Stimulated activated CD4-positive, alpha-beta T cell treated with anti-CD3 and anti-CD28 coated beads, Interleukin-15, amount 100 ng/mL, for 1 hour (primary cell): ENCODE data around the gene N4BP3.
"Not testable (repeated sequence)": the region's sequence is repeated elsewhere in the genome, so short reads cannot be mapped to it uniquely, and the experiment has no call there.

ENCODE experiments used
- DNase-seq, 2 donors: peaks; one replicate each; pipeline ENCODE4 v3.0.0-alpha.2; 2020; ENCODE audit warnings: low read depth in 1 of 2, low spot score in 1 of 2

The N4BP3 gene, protein sequence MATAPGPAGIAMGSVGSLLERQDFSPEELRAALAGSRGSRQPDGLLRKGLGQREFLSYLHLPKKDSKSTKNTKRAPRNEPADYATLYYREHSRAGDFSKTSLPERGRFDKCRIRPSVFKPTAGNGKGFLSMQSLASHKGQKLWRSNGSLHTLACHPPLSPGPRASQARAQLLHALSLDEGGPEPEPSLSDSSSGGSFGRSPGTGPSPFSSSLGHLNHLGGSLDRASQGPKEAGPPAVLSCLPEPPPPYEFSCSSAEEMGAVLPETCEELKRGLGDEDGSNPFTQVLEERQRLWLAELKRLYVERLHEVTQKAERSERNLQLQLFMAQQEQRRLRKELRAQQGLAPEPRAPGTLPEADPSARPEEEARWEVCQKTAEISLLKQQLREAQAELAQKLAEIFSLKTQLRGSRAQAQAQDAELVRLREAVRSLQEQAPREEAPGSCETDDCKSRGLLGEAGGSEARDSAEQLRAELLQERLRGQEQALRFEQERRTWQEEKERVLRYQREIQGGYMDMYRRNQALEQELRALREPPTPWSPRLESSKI

GRCh38 chr5:178113141-178113787 is at the start of gene N4BP3:
N4BP3 (plus strand) TSS chr5:178113532; CDS start chr5:178119584, 6,052 bp downstream.
- peak; percentile 68 to 79 for DNase-seq

- no peak for DNase-seq
Measured at GRCh38 chr5:178067755-178068154, 45.6 kb upstream of the N4BP3 start.

GRCh38 chr5:178068293-178068692 is 45.0 kb upstream of the N4BP3 start:
- DNase-seq = no peak

GRCh38 chr5:178069909-178070308 is 43.4 kb upstream of the N4BP3 start:
- DNase-seq = no peak

DNA sequence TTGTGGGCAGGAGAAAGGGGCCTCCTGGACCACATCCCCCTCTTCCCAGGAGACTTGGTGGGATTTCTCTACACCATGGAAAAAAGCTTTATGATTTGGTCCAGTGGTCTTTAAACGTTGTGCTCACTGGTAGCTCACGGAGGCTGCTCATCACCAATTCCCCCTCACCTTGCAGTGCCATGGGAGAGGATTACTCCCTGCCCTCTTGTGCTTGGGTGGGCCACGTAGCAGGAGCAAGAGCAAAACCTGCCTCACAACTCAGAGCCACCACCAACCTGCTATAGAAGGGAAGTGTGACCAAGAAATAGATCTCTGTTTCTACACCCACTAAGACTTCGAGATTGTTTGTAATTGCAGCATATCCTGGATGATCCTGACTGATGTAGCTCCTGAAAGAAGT is 42.2 kb upstream of the N4BP3 start:
- no peak for DNase-seq

DNA sequence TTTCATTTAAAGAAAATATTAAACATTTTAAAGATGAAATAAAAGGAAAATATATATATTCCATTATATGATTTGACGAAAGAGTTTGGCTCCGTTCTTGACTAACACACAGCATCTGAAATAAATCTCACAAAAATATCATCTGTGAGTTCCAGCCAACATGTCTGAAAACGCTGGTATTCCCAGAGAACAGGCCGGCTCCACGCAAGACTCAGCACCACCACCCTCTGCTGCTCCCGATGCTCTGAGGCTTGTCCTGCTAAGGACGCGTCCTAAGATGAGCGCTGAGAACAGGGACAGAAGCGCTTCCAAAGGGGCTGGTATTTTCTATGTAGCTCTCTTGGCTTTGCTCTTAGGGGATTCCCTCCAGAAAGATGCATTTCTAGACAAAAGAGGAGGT is 40.6 kb upstream of the N4BP3 start:
- DNase-seq = no peak

GRCh38 chr5:178074266-178074952 is 38.9 kb upstream of the N4BP3 start:
- no peak for DNase-seq

GRCh38 chr5:178076965-178077364 is 36.4 kb upstream of the N4BP3 start:
- DNase-seq = not testable (repeated sequence)

- no peak for DNase-seq
Measured at GRCh38 chr5:178077751-178078150, 35.6 kb upstream of the N4BP3 start.

DNA sequence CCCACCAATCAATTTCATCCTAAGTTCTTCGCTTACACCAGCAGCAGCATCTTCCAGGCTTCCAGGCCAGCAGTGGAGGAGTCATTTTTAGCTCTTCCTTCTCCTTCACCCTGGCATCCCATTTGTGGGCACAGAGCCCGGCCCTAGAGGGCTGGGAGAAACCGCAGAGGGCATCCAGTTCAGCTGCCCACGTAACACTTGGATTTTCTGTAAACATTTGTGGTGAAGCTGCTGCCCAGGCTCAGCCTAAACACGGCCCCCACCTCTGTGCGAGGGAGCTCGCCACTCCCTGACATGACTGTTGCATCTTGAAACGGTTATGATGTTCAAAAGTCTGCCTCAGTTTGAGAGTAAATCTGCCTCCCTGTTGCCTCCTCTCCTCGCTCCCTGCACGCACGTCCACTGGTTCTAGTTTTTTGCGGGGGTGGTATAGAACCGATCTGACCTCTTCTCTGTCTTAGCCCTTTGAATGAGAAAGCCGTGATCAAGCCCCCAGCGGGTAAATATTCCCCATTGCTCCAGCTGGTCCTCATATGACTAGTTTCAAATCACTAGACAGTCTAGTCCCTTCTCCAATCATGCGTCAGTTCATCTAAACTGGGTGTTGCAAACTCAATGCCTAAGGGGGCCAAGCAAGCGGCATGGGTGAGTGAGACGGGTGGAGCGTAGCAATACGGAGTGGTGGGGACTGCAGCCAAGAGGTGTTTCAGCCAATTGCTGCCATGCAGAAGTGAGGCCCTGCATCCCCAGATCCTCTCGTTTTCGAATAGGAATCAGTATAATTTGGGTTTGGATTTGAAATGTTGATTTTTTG is 34.9 kb upstream of the N4BP3 start:
- DNase-seq = no peak

DNA sequence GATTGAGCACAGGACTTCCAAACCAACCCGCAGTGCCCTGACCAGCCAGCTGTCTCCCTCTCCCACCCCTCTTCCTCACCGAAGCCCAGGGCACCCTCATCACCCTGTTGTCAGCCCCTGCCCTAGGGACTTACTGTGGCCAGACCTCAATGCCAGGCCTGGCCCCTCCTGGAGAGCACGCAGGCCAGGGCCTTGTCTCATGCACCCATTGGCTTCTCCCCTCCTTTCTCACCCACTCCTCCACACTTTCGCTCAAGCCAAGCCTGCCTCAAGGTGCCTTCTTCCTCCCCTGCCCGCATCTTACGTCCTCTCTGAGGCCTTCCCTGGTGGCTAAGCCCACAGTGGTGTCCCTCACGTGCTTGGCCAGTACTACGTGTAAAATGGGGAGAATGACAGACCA is 33.3 kb upstream of the N4BP3 start:
- DNase-seq = no peak

DNA sequence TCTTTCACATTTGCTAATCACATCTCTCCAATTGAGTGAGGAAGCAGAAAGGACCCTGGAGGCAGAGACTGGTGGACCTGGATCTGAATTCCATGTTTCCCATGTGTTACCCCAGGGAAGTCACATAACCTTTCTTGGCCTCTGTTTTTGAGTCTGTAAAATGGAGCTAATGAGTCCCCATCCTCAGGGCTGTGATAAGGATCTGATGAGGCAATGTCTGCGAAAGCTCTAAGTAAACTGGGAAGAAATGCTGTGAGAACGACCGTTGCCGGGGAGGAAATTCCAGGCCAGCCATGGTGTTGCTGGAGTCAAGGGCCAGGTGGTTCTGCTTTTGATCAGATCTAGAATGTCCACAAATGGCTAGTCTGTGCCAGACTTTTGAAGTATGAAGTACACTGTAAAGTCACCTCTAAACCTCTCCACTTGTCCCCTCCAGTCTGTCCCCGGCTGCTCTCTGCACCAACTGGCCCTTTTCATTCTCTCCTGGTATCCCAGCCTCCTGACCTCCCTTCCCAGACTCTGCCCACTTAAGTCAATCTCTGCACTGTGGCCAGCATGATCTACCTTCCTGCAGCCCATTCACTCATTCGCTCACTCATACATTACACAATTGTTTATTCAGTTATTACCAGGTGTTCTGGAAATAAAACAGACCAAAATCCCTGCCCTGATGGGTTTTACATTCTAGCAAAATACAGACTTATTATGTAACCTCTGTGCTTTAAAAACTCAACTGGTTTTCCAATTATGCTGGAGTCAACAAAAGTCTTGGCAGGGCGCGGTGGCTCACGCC is 32.5 kb upstream of the N4BP3 start:
- DNase-seq = no peak

- no peak for DNase-seq
Measured at GRCh38 chr5:178081571-178082243, 31.6 kb upstream of the N4BP3 start.

DNA sequence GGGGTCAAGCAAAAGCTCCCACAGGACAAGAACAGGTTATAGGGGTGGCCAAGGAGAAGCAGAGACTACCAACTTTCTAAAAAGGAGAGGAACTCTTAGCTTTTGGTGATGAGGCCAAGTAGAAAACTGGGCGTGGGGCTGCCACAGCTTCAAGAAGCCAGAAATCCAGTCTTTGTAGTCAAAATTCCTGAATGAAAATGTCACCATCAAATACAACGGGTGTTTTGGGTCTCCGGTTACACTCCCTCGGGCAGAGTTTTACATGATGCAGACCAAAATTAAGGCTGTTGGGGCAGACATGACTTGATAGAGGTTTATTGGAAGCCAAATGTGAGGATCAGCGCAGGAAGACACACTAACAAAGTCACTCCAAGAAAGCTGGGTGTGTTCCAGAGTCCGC is 29.4 kb upstream of the N4BP3 start:
- no peak for DNase-seq

- no peak for DNase-seq
Measured at GRCh38 chr5:178085316-178085715, 28.0 kb upstream of the N4BP3 start.

DNA sequence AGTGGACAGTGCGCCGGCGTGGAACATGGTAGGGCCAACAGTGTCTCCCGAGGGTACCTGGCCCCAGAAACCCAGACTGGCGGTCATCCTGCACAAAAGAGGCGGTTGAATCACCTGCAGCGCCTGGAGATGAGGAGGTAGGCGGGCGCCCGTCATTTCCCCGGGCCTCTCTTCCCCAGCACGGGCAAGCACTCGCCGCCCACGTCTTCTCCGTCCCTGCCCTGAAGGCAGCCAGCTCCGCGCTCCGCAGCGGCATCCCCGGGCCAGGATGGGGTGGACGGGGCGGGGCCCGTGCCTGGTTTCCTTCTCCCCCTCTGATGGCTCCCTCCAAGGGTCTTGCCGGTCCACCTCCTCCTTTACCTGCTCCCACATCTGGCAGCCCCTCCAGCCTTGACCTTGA is 27.1 kb upstream of the N4BP3 start:
- no peak for DNase-seq

DNA sequence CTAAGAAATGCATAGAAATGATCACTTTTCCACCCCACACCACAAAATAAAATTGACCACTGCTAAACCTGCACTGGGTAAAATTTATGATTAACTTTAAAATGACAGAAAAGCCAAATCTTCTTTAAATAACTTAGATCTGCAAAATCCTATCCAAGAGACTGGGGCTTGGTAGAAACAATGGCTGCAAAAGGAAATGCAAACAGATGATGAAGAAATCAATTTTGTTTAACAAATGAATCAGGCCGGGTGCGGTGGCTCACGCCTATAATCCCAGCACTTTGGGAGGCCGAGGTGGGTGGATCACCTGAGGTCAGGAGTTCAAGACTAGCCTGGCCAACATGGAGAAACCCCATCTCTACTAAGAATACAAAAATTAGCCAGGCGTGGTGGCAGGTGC is 26.1 kb upstream of the N4BP3 start:
- not testable (repeated sequence) for DNase-seq

- no peak for DNase-seq
Measured at GRCh38 chr5:178090856-178091255, 22.5 kb upstream of the N4BP3 start.

- DNase-seq = no peak
Measured at GRCh38 chr5:178093134-178093533, 20.2 kb upstream of the N4BP3 start.

DNA sequence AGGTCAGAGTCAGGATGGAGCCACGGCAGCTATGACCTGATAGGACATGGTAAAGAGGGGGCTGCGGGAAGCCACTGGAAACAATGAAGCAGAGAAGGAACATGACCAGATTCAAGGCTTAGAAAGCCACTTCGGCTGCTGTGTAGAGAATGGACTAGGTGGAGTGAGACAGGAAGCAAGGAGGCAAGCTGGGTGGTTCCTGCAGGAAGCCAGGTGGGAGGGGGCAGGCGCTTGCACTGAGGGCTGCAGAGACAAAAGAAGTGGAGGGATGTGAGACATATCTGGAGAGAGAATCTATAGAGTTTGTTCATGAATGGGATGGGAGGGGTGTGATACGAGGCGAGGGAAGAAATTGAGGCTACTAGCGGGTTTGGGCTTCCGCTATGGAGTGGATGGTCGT is 19.0 kb upstream of the N4BP3 start:
- no peak for DNase-seq
